ENCODE results near the gene BAHD1.

- no peak for TF ChIP-seq CTCF (IDR thresholded peaks at IDR 0.05; ENCODE audit: extremely low read depth in 1 of 2, insufficient read depth in 1 of 2, low read depth in 1 of 2, low read length in 2 of 2)
- no peak for TF ChIP-seq POLR2A (IDR thresholded peaks at IDR 0.05; ENCODE audit: low read depth, low read length)
- no peak for TF ChIP-seq POLR2AphosphoS5 (IDR thresholded peaks at IDR 0.05; ENCODE audit: insufficient read depth, low read depth, low read length)
- TF ChIP-seq EZH2 (IDR thresholded peaks at IDR 0.05; ENCODE audit: borderline replicate concordance, low read depth, low read length, severe bottlenecking): no peak
- no peak for TF ChIP-seq MAX (IDR thresholded peaks at IDR 0.05; ENCODE audit: insufficient read depth, insufficient read length)
- no peak for TF ChIP-seq FOS (IDR thresholded peaks at IDR 0.05; ENCODE audit: borderline replicate concordance, insufficient read depth, low read length)
- TF ChIP-seq MYC (IDR thresholded peaks at IDR 0.05; ENCODE audit: low read depth, low read length): no peak
- TF ChIP-seq GATA2 (IDR thresholded peaks at IDR 0.05; ENCODE audit: insufficient read depth, insufficient read length, low read depth, low read length): no peak
- TF ChIP-seq JUN (IDR thresholded peaks at IDR 0.05; ENCODE audit: borderline replicate concordance, insufficient read depth, insufficient read length, low read depth): no peak
These were observed 4.0 kb downstream of the BAHD1 start for GRCh38 chr15:40444736-40445135.
